NCI-H2227 (cell line): ENCODE measurements around the gene THBS1.
A peak's percentile ranks its signal among the peaks of the same experiment; 100 is the strongest.

Experiments
- DNase-seq: peaks from one replicate; lab custom pipeline; 2025; ENCODE audit not compliant: unreplicated experiment; lab: John Stamatoyannopoulos, UW

The THBS1 gene

GRCh38 chr15:39627451-39628143 is 46.7 kb downstream of the THBS1 start:
- DNase-seq: no peak

- no peak for DNase-seq
Observed at GRCh38 chr15:39628144-39628508, 47.2 kb downstream of the THBS1 start.

- no peak for DNase-seq
Observed at GRCh38 chr15:39628546-39629257, 47.8 kb downstream of the THBS1 start.

GRCh38 chr15:39629371-39629770 is 48.5 kb downstream of the THBS1 start:
- no peak for DNase-seq

GRCh38 chr15:39629906-39630305 is 49.0 kb downstream of the THBS1 start:
- DNase-seq: no peak

GRCh38 chr15:39631357-39631756 is 50.5 kb downstream of the THBS1 start:
- no peak for DNase-seq

- DNase-seq: no peak
Observed at GRCh38 chr15:39638041-39638440, 57.2 kb downstream of the THBS1 start.

GRCh38 chr15:39639037-39639436 is 58.2 kb downstream of the THBS1 start:
- no peak for DNase-seq

GRCh38 chr15:39640665-39641064 is 59.8 kb downstream of the THBS1 start:
- no peak for DNase-seq

- DNase-seq: no peak
Observed at GRCh38 chr15:39641191-39641889, 60.5 kb downstream of the THBS1 start.

- no peak for DNase-seq
Observed at GRCh38 chr15:39642011-39642640, 61.2 kb downstream of the THBS1 start.

- DNase-seq: no peak
Observed at GRCh38 chr15:39643727-39644126, 62.8 kb downstream of the THBS1 start.

- DNase-seq: no peak
Observed at GRCh38 chr15:39644136-39644535, 63.3 kb downstream of the THBS1 start.

- DNase-seq: peak; percentile 11
Observed at GRCh38 chr15:39645138-39645975, 64.5 kb downstream of the THBS1 start.

- DNase-seq: no peak
Observed at GRCh38 chr15:39645976-39646257, 65.0 kb downstream of the THBS1 start.

GRCh38 chr15:39646425-39646824 is 65.5 kb downstream of the THBS1 start:
- DNase-seq: no peak
